Activated CD4-positive, alpha-beta T cell treated with anti-CD3 and anti-CD28 coated beads, Interleukin-10, Interleukin-2, amounts not matched to agents 100 ng/mL and 50 ng/mL, durations not matched to agents 16 hours and 8 hours (primary cell): ENCODE results near the gene MDM4.

Experiments
- DNase-seq: peaks from one replicate; pipeline ENCODE4 v3.0.0-alpha.2; 2020

MDM4 gene

DNA sequence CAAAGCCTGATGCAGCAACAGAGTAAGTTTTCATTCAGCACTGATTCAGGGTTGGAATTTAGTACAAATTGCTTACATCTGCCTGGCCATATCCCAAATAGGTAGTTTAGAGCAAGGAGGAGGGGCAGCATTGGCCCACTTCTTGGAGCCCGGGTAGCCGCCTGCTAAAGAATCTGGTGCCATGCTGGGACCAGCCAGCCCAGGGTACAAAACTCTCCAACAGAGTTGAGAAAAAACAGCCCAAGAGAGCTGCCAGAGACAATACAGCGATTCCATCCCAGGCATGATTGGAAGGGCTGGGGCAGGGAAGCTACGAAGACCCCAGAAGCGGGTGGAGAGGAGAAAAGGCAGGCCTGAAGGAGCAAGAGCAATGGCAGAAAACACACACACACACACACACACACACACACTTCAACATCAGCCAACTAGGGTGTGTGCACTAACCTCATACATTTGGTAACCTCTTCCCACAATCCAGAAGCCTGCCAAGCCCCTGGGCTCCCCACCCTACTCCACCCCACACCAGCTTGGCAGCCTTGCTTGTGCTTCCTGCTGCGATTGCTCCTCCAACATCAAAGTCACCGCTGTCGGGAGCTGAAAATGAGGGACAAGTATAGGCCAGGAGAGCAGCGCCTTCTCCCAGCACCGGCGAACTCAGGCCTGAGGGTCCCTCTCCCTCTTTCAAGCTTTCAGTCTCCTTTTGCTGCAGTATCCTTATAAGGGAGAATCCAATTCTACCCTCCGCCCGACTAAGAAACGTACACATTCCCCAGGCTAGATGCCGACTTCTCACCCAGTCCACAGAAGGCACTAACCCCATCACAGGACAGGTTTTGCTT is 22.8 kb upstream of the MDM4 start:
- peak; percentile 15 for DNase-seq

DNA sequence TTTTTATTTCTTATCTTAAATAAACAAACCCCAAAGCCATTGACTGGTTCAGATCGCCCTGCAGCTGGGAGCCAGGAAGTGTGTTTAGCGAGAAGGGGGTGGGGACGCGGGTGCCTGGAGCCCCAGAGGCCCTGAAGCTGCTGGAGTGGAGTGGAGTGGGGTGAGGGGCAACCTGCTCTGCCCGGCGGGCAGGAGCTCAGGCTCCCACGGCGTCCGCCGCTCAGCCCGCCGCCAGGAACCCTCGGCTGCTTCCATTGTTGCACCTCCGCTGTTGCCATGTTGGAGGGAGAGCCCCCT is 22.3 kb upstream of the MDM4 start:
- peak; percentile 68 for DNase-seq

DNA sequence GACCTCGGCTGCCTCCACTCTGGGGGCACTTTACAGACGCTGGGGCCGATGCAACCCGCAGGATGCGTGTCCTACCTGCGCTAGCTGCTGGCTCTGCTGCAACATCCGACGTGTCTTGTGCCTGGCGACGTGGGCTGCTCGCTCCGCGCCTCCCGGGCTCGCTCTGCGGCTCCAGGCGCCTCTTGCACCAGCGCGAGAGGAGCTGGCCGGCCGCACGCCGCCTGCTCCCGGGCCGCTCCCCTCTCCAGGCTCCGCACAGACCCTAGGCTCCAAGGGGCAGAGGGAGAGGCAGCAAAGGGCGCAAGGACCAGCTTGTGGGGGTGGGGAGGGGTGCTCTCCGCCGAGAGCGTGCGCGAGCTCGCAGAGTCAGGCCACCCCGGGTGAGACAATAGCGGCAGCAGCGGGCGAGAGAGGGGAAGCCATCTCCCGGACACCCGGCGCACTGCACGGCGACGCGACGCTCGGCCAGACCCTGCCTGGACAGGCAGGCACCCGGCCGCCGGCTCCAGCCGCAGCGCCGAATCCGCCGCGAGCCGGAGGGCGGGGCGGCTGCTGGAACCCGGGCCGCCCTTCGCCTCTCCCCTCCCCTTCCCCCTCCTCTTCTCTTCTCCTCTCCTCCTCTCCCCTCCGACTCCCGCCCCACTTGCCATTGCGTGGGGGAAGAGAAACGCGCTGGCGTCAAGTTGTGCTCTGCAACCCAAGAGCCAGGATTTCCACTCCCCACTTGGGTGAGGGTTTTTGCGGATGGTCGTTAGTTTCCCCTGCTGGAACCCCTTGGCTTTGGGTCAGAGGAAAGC is 21.7 kb upstream of the MDM4 start, which contains the start of gene PIK3C2B:
PIK3C2B (minus strand) TSS at position 525 of the 797 bp plus-strand sequence. CDS start 25,003 bp downstream, outside the sequence.
- DNase-seq = peak; percentile 81

DNA sequence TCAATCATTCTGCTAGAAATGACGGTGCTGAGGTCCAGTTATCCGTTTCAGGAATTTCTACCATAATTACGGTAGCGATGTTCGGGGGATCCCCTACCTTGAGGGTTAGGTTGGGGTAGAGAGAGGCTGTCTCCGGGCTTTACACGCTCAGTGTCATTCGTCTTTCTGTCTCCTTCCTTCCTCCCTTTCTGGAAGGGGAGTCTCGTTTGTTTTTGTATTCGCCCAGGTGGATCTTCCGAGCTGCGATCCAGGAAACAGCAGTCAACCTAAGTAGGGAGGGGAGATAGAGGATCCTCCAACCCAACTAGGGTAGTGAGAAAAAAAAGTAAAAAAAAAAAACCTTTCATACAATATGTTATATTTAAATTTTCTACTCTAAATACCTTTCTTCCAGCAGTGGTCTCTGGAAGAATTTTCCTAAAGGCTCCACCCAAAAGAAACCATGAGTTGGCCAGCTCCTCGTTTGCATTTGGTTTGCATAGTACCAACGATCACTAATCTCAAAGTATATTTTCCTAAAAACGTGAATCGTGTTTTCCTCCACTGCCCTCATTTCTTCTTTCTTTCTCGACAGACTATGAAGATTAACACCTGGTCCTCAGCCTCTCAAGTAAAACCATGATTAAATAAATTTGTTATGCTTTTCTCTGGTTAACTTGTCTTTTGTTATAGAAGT is 21.0 kb upstream of the MDM4 start:
- DNase-seq = no peak

DNA sequence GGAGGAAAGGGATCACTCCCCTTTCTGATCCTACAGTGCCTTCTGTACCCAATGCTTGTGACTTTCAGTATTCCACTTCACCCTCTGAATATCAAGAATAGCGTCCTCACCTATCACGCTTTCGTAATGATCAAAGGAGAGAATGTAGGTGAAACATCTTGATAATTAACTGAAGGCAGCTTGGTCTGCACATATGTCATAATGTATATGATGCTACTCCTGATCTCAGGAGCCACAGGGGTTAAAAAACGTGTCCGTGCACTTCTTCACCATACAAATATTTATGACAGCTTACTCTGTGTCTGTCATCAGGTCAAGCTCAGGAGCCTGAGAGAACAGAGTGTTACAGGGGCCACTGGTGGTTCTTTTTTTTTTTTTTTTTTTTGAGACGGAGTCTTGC is 20.4 kb upstream of the MDM4 start:
- DNase-seq = no peak

DNA sequence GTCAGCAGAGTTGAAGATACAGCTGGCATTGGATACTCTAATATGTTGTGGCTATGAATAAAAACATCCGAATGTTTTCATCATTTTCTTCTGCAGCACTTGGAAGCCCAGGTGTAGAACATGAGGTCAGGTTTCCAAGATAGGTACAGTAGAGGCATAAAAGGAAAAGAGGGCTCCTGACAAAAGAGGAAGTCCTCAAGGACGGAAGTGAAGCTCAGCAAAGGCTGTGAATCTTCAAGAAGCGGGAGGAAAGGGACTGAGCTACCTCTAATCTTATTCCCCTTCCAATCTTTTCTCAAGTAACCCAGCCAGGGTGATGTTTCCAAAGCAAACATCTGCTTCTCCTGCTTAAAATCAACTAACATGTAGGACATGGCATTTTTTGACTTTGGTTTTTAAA is 17.2 kb upstream of the MDM4 start:
- no peak for DNase-seq

DNA sequence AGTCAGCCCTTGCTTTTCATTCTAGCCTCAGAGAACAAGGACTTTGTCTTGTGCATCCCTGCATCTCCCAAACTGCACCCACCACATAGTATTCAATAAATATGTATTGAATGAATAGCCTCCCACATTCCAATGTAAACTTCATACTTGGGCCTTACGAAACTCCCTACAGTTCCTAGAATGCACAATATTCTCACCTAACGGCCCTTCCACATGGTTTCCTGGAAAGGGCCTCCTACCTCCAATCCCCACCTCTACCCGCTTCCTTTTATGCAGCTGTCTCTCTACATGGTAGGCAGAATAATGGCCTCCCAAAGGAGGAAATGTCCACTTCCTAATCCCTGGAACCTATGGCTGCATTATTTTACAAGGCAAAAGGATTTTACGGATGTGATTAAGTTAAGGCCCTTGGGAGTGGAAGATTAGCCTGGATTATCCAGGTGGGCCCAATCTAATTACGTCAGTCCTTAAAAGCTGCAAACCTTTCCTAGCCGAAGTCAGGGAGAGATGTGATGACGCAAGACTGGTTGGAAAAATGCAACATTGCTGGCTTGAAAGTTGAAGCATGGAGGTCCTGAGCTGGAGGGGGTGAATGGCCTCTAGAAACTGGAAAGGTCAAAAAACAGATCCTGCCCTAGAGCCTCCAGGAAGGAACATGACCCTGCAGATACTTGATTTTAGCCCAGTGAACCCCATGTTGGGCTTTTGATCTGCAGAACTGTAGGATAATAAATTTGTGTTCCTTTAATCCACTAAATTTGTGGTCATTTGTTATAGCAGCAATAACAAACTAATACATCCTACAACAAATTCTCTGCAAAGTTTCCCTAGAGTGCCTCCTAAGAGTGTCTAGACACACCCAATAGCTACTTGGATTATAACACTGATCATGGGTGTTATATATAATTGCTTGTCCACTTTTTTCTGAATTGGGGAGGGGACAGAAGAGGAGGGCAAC is 16.4 kb upstream of the MDM4 start:
- DNase-seq = no peak

DNA sequence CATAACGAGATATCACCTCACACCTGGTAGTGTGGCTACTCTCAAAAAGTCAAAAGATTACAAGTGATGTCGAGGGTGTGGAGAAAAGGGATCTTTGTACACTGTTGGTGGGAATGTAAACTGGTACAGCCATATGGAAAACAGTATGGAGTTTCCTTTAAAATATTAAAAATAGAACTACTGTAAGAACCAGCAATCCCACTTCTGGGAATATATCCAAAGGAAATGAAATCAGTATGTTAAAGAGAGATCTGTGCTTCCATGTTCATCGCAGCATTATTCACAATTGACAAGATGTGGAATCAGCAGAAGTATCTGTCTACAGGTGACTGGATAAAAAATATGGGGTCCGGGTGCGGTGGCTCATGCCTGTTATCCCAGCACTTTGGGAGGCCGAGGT is 14.0 kb upstream of the MDM4 start:
- no peak for DNase-seq

DNA sequence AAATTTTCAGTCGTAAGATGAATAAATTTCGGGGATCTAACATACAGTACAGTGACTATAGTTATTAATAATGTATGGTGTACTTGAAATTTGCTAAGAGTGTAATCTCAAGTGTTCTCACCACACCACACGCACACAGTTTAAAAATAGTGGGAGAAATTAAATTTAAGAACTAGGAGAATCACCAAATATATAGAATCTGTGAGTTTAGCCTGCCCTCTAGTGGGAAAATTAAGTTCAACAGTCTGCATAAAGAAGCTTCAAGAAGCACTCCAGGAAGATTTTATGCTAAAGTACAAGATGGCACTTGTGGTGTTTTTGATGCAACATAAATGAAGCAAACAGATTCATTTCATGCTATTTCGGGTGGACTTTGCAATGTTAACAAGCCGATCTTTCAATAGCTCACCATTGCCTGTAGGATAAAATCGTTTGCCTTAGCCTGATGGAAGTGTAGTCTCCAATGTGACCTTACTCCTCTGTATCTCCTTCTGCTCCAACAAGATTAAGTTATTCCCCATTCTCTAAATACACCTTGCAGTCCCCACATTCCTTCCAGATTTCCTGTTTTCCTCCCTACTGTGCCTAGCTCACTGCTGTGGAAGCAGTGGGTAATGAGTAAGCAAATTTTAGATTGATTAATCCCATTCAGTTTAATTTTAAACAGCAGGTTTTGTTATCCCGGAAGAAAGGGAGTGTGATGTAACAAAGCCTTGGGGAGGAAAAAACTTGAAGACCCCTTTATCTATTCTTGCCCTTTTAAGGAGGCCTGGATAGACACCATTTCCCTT is 12.9 kb upstream of the MDM4 start:
- peak; percentile 79 for DNase-seq

DNA sequence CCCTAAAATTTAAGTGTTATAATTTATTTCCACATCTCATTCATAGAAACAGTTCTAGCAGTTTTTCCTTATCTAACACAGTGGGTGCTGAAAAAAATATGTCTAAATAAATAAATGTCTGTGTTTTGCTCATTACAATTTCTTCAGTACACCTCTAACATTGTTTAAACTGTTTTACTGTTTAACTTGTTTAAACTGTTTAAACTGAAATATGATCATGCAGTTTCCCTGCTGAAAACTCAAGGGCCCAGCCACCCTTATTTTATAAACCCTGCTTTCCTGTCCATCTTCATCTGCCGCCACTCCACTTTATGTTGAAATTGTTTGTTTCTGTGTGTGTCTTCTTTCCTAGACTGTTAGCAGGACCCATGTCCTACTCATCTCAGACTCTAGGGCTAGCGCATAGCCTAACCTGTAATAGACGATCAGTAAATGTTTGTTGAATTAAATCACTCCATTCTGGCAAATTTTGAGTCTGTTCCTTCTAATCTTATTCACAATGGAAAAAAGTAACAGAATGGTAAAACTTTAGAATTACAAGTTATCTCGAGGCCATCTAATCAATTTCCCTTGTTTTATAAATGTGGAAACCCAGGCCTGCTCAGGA is 12.2 kb upstream of the MDM4 start:
- no peak for DNase-seq

DNA sequence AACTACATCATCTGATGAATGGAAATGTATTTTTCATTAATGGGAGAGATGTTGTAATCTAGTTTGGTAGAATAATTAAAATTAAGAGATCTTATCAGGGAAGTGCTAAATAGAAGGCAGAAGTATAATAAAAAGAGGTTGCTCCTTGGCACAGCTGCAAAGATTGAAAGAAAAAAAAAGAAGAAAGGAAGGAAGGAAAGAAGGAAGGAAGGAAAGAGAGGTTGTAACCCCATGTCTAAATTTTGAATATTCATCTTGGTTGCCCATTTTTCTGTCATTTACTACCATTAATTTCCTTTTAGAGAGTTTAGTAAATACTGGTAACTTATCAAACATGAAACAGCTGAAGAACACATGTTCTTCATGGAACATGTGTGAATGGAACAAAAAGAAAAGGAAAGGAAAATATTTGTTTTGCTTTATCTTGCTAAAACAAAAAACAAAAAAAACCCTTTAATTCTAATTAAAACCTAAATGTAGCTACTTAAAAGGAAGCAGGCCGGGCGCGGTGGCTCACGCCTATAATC is 10.5 kb upstream of the MDM4 start:
- no peak for DNase-seq

DNA sequence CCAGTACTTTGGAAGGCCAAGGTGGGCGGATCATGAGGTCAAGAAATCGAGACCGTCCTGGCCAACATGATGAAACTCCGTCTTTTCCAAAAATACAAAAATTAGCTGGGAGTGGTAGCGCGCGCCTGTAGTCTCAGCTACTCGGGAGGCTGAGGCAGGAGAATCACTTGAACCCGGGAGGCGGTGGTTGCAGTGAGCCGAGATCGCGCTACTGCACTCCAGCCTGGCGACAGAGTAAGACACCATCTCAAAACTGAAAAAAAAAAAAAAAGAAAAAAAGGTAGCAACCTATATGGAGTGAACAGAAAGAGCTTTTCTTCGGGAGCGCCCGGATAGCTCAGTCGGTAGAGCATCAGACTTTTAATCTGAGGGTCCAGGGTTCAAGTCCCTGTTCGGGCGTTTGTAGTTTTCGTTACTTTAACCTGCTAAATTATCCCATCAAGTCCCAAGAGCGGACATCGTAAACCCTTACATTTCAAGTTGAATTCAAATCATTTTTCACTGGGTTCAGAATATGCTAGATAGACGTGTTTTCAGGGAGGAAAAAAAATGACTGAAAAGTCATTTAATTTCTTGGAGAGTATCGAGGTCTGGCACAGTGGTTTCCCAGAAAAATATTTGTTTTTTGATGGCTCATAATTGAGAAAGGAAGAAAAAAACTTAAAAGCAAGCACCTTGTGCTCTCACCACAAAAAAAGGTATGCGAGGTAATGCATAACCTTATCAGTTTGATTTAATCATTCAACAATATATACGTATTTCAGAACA is 9.8 kb upstream of the MDM4 start:
- peak; percentile 91 for DNase-seq

DNA sequence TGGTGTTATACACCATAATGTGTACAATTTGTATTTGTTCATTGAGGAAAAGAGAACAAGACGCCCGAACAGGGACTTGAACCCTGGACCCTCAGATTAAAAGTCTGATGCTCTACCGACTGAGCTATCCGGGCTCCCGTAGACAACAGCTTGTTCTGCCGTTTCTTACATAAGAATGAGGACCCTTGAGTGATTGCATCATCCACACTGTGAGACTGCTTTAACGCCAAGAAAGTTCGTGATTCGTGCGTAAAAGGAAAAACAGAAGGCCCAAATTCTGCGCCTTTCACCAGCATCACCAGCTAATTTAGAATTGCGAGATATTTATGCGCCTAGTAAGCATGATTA is 9.3 kb upstream of the MDM4 start:
- peak; percentile 93 for DNase-seq

DNA sequence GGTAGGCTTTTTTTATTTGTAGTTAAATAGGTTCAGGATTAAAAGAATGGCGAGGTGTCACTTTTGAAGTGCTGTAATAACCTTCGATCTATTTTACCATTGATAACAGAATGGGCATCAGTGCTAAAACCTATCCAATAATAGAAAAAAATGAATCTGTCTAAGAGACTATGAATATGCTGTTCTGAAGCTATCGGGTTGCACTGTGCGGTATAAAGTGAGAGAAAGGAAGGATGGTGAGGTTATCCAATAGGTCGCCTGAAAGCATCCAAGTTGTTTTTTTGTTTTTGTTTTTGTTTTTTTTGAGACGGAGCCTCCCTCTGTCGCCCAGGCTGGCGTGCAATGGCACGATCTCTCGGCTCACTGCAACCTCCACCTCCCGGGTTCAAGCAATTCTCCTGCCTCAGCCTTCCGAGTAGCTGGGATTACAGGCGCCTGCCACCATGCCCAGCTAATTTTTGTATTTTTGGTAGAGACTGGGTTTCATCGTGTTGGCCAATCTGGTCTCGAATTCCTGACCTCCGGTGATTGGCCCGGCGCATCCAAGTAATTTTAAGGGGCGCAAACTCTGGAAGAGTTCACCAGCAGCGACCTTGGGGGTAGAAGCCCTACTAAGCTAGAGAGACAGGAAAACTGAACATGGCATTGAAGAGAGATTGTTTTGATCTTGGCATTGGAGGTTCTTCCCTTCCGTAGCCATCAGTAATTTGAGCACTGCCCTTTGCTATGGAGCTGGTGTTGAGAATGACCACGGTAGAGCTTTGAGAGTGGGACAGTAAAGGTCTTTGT is 8.7 kb upstream of the MDM4 start:
- DNase-seq = peak; percentile 54

DNA sequence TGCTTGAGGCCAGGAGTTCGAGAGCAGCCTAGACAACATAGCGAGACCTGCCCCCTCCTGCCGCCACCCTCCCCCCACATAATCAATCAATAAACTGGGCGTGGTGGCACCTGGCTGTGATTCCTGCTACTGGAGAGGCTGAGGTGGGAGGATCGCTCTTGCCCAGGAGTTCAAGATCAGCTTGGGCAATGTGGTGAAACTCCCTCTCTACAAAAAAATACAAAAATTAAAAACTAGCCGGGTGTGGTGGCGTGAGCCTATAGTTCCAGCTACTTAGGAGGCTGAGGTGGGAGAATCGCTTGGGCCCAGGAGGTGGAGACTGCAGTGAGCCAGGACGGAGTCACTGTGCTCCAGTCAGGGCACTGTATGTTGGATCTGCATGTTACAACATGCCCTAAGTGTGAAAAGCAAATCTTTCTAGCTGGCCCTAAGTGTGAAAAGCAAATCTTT is 7.0 kb upstream of the MDM4 start:
- DNase-seq = no peak

DNA sequence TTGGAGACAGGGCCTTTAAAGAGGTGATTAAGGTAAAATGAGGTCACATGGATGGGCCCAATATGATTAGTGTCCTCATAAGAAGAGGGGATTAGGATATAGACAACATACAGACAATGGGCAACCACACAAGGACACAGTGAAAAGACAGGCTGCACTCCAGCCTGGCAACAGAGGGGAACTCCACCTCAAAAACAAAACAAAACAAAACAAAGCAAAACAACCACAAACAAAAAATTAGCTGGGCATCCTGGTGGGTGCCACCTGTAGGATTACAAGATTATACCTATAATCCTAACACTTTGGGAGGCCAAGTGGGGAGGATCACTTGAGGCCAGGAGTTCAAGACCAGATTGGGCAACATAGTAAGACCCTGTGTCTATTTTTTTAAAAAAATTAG is 4.8 kb upstream of the MDM4 start:
- DNase-seq = no peak

DNA sequence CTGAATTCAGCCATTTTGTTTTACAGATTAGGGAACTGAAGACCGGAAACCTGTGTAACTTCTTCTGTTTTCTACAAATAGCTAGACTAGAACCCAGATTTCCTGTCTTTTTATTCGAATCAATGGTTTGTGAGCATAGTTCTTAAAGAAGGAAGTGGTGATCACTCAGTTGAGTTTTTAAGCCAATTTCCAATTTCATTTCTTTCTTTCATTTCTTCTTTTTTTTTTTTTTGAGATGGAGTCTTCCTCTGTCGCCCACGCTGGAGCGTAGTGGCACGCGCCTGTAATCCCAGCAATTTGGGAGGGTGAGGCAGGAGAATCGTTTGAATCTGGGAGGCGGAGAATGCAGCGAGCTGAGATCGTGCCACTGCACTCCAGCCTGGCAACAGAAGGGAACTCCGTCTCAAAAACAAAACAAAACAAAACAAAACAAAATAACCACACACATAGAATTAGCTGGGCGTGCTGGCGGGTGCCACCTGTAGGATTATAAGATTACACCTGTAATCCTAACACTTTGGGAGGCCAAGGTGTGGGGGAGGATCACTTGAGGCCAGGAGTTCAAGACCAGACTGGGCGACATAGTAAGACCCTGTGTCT is 3.0 kb upstream of the MDM4 start:
- peak; percentile 61 for DNase-seq

DNA sequence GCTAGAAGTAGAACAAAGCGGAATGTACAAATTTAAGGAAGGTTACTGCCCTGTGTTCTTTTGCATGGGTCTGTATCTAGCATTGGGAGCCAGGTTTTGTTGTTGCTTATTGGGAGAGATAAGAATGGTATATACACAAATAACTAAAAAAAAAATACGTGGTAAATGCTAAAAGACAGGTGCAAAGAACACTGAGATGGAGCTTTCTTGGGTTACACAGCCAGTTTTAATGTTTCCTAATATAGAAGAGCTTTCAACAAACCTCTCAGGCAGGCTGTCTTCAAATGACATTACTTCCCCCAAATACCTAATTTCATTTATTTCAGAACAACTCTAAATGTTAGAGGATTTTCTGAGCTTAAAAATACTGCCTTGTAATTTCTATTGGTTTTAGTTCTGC is 1.4 kb upstream of the MDM4 start:
- no peak for DNase-seq

DNA sequence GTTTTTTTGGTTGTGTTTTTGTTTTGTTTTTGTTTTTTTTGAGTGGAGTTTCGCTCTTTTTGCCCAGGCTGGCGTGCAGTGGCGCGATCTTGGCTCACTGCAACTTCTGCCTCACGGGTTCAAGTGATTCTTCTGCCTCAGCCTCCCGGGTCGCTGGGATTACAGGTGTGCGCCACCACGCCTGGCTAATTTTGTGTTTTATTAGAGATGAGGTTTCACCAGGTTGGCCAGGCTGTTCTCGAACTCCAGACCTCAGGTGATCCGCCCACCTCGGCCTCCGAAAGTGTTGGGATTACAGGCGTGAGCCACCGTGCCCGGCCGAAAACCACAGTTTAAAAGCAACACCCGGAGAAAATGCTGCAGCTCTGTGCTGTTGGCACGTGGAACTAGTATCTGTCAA is 1.2 kb downstream of the MDM4 start:
- DNase-seq = peak; percentile 43
